ENCODE measurements around the gene ZBTB20.

Gene ZBTB20

GRCh38 chr3:114873591-114873990 is 273.5 kb downstream of the ZBTB20 start:
- no peak for FAIRE-seq
- DNase-seq (ENCODE audit: insufficient read length, low spot score): no peak
- no peak for TF ChIP-seq CTCF (IDR thresholded peaks at IDR 0.05; ENCODE audit: insufficient read depth, missing control alignments)

GRCh38 chr3:114872588-114872987 is 274.5 kb downstream of the ZBTB20 start:
- FAIRE-seq (no peak), DNase-seq (ENCODE audit: insufficient read length, low spot score) (no peak)
- TF ChIP-seq CTCF (IDR thresholded peaks at IDR 0.05; ENCODE audit: insufficient read depth, missing control alignments): no peak

- TF ChIP-seq CTCF (IDR thresholded peaks at IDR 0.05; ENCODE audit: insufficient read depth, missing control alignments): no peak
- FAIRE-seq (peak; percentile 25), DNase-seq (ENCODE audit: insufficient read length, low spot score) (no peak)
Observed at GRCh38 chr3:114872050-114872449, 275.0 kb downstream of the ZBTB20 start.

- DNase-seq (ENCODE audit: insufficient read length, low spot score): no peak
- no peak for FAIRE-seq
- TF ChIP-seq CTCF (IDR thresholded peaks at IDR 0.05; ENCODE audit: insufficient read depth, missing control alignments): no peak
Observed at GRCh38 chr3:114867835-114868503, 279.1 kb downstream of the ZBTB20 start.

- FAIRE-seq: no peak
- DNase-seq (ENCODE audit: insufficient read length, low spot score): no peak
- no peak for TF ChIP-seq CTCF (IDR thresholded peaks at IDR 0.05; ENCODE audit: insufficient read depth, missing control alignments)
Observed at GRCh38 chr3:114867359-114867758, 279.7 kb downstream of the ZBTB20 start.

- DNase-seq (ENCODE audit: insufficient read length, low spot score): no peak
- TF ChIP-seq CTCF (IDR thresholded peaks at IDR 0.05; ENCODE audit: insufficient read depth, missing control alignments): no peak
- no peak for FAIRE-seq
Observed at GRCh38 chr3:114866430-114866829, 280.7 kb downstream of the ZBTB20 start.

- FAIRE-seq (no peak), DNase-seq (ENCODE audit: insufficient read length, low spot score) (no peak)
- TF ChIP-seq CTCF (IDR thresholded peaks at IDR 0.05; ENCODE audit: insufficient read depth, missing control alignments): no peak
Observed at GRCh38 chr3:114864970-114865369, 282.1 kb downstream of the ZBTB20 start.
